HG03108 (cell line): ENCODE measurements around the gene NRXN3.

Source experiments
- ATAC-seq: cut with Tn5 transposase; IDR thresholded peaks from one replicate; pipeline ENCODE4 v1.9.1; 2021; ENCODE audit warnings: moderate library complexity; ENCODE audit not compliant: unreplicated experiment

Gene NRXN3

GRCh38 chr14:79695307-79695706, 1525.1 kb downstream of the NRXN3 start:
- no peak for ATAC-seq

- no peak for ATAC-seq
These were observed 1528.1 kb downstream of the NRXN3 start for GRCh38 chr14:79698298-79698711.

GRCh38 chr14:79699206-79699605, 1529.0 kb downstream of the NRXN3 start:
- no peak for ATAC-seq

GRCh38 chr14:79701371-79701770, 1531.2 kb downstream of the NRXN3 start:
- ATAC-seq, result no peak

- no peak for ATAC-seq
These were observed 1532.0 kb downstream of the NRXN3 start for GRCh38 chr14:79702197-79702596.

- ATAC-seq, result no peak
These were observed 1533.0 kb downstream of the NRXN3 start for GRCh38 chr14:79703209-79703608.

- ATAC-seq, result no peak
These were observed 1534.1 kb downstream of the NRXN3 start for GRCh38 chr14:79704041-79704807.

GRCh38 chr14:79705126-79705894, 1535.1 kb downstream of the NRXN3 start:
- ATAC-seq, result no peak

GRCh38 chr14:79706382-79706781, 1536.2 kb downstream of the NRXN3 start:
- no peak for ATAC-seq

GRCh38 chr14:79708426-79709388, 1538.5 kb downstream of the NRXN3 start:
- ATAC-seq, result no peak

GRCh38 chr14:79709573-79709972, 1539.4 kb downstream of the NRXN3 start:
- no peak for ATAC-seq

- no peak for ATAC-seq
These were observed 1542.3 kb downstream of the NRXN3 start for GRCh38 chr14:79712302-79712950.

GRCh38 chr14:79721399-79722084, 1551.4 kb downstream of the NRXN3 start:
- no peak for ATAC-seq

- no peak for ATAC-seq
These were observed 1555.0 kb downstream of the NRXN3 start for GRCh38 chr14:79724934-79725717.

GRCh38 chr14:79727900-79728299, 1557.7 kb downstream of the NRXN3 start:
- ATAC-seq, result no peak

- ATAC-seq, result no peak
These were observed 1558.2 kb downstream of the NRXN3 start for GRCh38 chr14:79728331-79728730.

GRCh38 chr14:79729731-79730130, 1559.6 kb downstream of the NRXN3 start:
- no peak for ATAC-seq

GRCh38 chr14:79730196-79730595, 1560.0 kb downstream of the NRXN3 start:
- ATAC-seq, result no peak

- ATAC-seq, result no peak
These were observed 1560.8 kb downstream of the NRXN3 start for GRCh38 chr14:79730953-79731352.
